ENCODE measurements around the gene LMCD1.

- TF ChIP-seq POLR2A (IDR thresholded peaks at IDR 0.05) (no peak), EP300 (IDR thresholded peaks at IDR 0.05) (no peak)
Observed at GRCh38 chr3:8473029-8473428, 28.6 kb upstream of the LMCD1 start.

All from sigmoid colon (tissue), 4 donors.